ENCODE data around the gene PVRIG.
"Not testable (repeated sequence)": the region's sequence is repeated elsewhere in the genome, so short reads cannot be mapped to it uniquely, and the experiment has no call there.

The PVRIG gene

GRCh38 chr7:100174582-100174981 is 45.2 kb upstream of the PVRIG start:
- peaks cover 7% of the 10 kb centered on the region for H3K9me3 ChIP-seq
- DNase-seq, result no peak
- no peaks in the 10 kb centered on the region; the same call in 1 of the 2 replicates for H3K27me3 ChIP-seq
- H3K4me3 ChIP-seq (ENCODE audit: low read depth, low read length), result no peak overlapping the region
- H3K36me3 ChIP-seq, result no peaks in the 10 kb centered on the region
- peaks cover 3% of the 10 kb centered on the region for H3K4me1 ChIP-seq
- no peak for TF ChIP-seq CTCF (IDR thresholded peaks at IDR 0.05; ENCODE audit: low read depth, low read length)

- TF ChIP-seq CTCF (IDR thresholded peaks at IDR 0.05; ENCODE audit: low read depth, low read length), result no peak
- Histone ChIP-seq H3K4me3 (ENCODE audit: low read depth, low read length) (no peak overlapping the region), H3K27me3 (no peaks in the 10 kb centered on the region; the same call in 1 of the 2 replicates)
Measured at GRCh38 chr7:100175296-100175935, 44.3 kb upstream of the PVRIG start.

GRCh38 chr7:100176096-100177044 is 43.4 kb upstream of the PVRIG start:
- Histone ChIP-seq H3K4me3 (ENCODE audit: low read depth, low read length) (peak overlapping the region; percentile 87), H3K9me3 (peaks cover 7% of the 10 kb centered on the region), H3K36me3 (no peaks in the 10 kb centered on the region), H3K4me1 (peaks cover 3% of the 10 kb centered on the region), H3K27me3 (no peaks in the 10 kb centered on the region)
- no peak for DNase-seq
- no peak for TF ChIP-seq CTCF (IDR thresholded peaks at IDR 0.05; ENCODE audit: low read depth, low read length)

More at GRCh38 chr7:100175296-100175935, 44.3 kb upstream of the PVRIG start:
- Histone ChIP-seq H3K4me1 (peaks cover 3% of the 10 kb centered on the region), H3K36me3 (no peaks in the 10 kb centered on the region), H3K9me3 (peaks cover 7% of the 10 kb centered on the region)
- no peak for DNase-seq

GRCh38 chr7:100177045-100178001 is 42.4 kb upstream of the PVRIG start, which contains the start of the genes GPC2 and STAG3:
Gene GPC2, minus strand, starts transcription at chr7:100177381. Its CDS starts 182 bp downstream, at chr7:100177199.
Gene STAG3, plus strand, starts transcription at chr7:100177918. Its CDS starts 2,639 bp downstream, at chr7:100180557.
- DNase-seq, result peak; percentile 99
- Histone ChIP-seq H3K4me3 (ENCODE audit: low read depth, low read length) (peak within 1 kb of the TSS; percentile 87), H3K4me1 (peaks cover 3% of the 10 kb centered on the region), H3K27me3 (no peaks in the 10 kb centered on the region), H3K36me3 (no peaks in the 10 kb centered on the region), H3K9me3 (peaks cover 7% of the 10 kb centered on the region)
- no peak for TF ChIP-seq CTCF (IDR thresholded peaks at IDR 0.05; ENCODE audit: low read depth, low read length)

- not testable (repeated sequence) for H3K4me1 ChIP-seq; H3K9me3 ChIP-seq; H3K27me3 ChIP-seq; DNase-seq; H3K4me3 ChIP-seq (ENCODE audit: low read depth, low read length); H3K36me3 ChIP-seq
Measured at GRCh38 chr7:100180084-100180483, 39.7 kb upstream of the PVRIG start.

DNA sequence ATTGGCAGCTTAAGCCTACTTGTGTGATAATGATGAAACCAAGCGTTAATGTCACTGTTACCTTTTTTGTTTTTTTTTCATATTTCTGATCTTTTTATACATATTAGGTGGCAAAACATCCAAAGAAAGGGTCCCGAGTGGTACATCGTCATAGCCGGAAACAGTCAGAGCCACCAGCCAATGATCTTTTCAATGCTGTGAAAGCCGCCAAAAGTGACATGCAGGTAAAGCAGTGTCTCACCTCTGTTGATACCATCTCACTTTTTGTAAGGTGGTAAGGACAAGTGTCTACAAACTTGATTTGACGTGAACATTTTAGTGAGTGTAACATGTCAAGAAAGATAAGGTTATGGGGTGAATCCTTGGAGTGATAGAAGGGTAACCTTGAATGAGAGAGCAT is 37.1 kb upstream of the PVRIG start:
- H3K4me3 ChIP-seq (ENCODE audit: low read depth, low read length); H3K9me3 ChIP-seq; H3K4me1 ChIP-seq; DNase-seq; H3K27me3 ChIP-seq; H3K36me3 ChIP-seq: not testable (repeated sequence)

GRCh38 chr7:100183090-100183489 is 36.7 kb upstream of the PVRIG start:
- H3K9me3 ChIP-seq, DNase-seq: not testable (repeated sequence)

More at GRCh38 chr7:100183090-100183489, 36.7 kb upstream of the PVRIG start:
- not testable (repeated sequence) for H3K27me3 ChIP-seq; H3K4me3 ChIP-seq (ENCODE audit: low read depth, low read length); H3K4me1 ChIP-seq; H3K36me3 ChIP-seq
